ENCODE measurements around the gene ZCCHC4.
"Not testable (repeated sequence)": the region's sequence is repeated elsewhere in the genome, so short reads cannot be mapped to it uniquely, and the experiment has no call there.

Gene ZCCHC4

DNA sequence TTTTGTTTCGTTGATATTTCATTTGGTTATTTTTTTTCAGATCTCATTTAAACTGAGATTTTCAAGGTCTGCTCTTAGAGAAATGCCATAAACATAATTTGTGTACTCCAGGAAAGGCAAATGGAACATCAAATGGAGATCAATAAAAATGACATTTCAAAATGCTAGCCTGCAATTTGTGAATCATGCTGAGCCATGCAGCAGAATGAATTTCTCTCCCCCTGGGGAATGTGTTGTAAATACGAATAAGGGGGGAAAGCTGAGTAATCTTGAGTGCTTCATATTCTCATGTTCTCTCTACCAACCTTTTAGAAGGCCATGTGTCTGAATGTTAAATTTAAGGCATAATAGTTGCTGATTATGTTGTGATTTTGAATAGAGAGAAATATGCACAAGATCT lies 7.8 kb downstream of the ZCCHC4 start:
- no peaks in the 10 kb centered on the region for H3K36me3 ChIP-seq (ENCODE audit: control insufficient read depth, insufficient read depth, low read length)
- no peaks in the 10 kb centered on the region for H3K4me1 ChIP-seq (ENCODE audit: control insufficient read depth, insufficient read depth, low read length)
- no peak overlapping the region for H3K4me3 ChIP-seq (ENCODE audit: insufficient read depth, low read depth, low read length)
- WGBS, 2 experiments = 87 to 92% methylated on average over 2 of the region's 2 CpGs
- H3K9me3 ChIP-seq (ENCODE audit: control insufficient read depth, low read length) = no peaks in the 10 kb centered on the region
- no peaks in the 10 kb centered on the region for H3K27me3 ChIP-seq (ENCODE audit: control insufficient read depth, insufficient read depth, low read length, poor library complexity, severe bottlenecking)
- no peak overlapping the region for H3K27ac ChIP-seq (ENCODE audit: insufficient read depth, low read depth, low read length, poor library complexity, severe bottlenecking)

DNA sequence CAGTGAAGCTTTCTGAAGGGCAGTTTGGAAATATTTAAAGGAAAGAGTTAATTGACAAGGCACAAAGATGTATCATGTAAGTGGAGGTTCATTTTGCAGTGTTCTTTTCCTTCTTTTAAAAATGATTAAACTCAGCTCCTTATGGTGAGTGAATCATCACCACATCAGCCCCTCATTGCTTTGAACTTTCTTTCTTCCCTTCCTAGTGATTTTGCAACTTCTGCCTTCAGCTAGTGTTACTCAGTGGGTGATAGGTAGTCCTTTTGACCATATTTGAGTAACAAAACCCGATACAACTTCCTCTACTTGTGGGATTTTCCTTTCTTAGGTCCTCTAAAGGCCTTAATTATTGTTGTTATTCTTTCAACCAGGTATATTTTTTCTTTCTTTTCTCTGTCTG lies 8.2 kb downstream of the ZCCHC4 start:
- no peaks in the 10 kb centered on the region for H3K27me3 ChIP-seq (ENCODE audit: control insufficient read depth, insufficient read depth, low read length, poor library complexity, severe bottlenecking)
- H3K36me3 ChIP-seq (ENCODE audit: control insufficient read depth, insufficient read depth, low read length) = no peaks in the 10 kb centered on the region
- H3K27ac ChIP-seq (ENCODE audit: insufficient read depth, low read depth, low read length, poor library complexity, severe bottlenecking) = no peak overlapping the region
- WGBS, 2 experiments = 87% methylated on average over 1 of the region's 1 CpG; no CpG with 5 or more reads in 1 of the 2 experiments
- no peak overlapping the region for H3K4me3 ChIP-seq (ENCODE audit: insufficient read depth, low read depth, low read length)
- no peaks in the 10 kb centered on the region for H3K9me3 ChIP-seq (ENCODE audit: control insufficient read depth, low read length)
- no peaks in the 10 kb centered on the region for H3K4me1 ChIP-seq (ENCODE audit: control insufficient read depth, insufficient read depth, low read length)

- H3K4me3 ChIP-seq (ENCODE audit: insufficient read depth, low read depth, low read length) = no peak overlapping the region
- WGBS, 2 experiments = 92 to 96% methylated on average over 2 to 3 of the region's 3 CpGs
- no peaks in the 10 kb centered on the region for H3K4me1 ChIP-seq (ENCODE audit: control insufficient read depth, insufficient read depth, low read length)
Measured at GRCh38 chr4:25321703-25322102, 9.1 kb downstream of the ZCCHC4 start.

DNA sequence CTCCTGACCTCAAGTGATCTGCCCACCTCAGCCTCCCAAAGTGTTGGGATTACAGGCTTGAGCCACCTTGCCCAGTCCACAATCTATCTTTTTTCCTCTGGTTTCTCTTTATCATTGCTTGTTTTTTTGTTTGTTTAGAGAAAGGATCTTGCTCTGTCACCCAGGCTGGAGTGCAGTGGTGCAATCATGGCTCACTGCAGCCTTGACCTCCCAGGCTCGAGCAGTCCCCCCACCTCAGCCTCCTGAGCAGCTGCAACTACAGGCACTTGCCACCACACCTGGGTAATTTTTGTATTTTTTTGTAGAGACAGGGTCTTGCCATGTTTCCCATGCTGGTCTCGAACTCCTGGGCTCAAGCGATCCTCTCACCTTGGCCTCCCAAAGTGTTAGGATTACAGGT lies 15.9 kb downstream of the ZCCHC4 start:
- H3K27ac ChIP-seq (ENCODE audit: insufficient read depth, low read depth, low read length, poor library complexity, severe bottlenecking); H3K27me3 ChIP-seq (ENCODE audit: control insufficient read depth, insufficient read depth, low read length, poor library complexity, severe bottlenecking); H3K9me3 ChIP-seq (ENCODE audit: control insufficient read depth, low read length); H3K4me1 ChIP-seq (ENCODE audit: control insufficient read depth, insufficient read depth, low read length); H3K36me3 ChIP-seq (ENCODE audit: control insufficient read depth, insufficient read depth, low read length); H3K4me3 ChIP-seq (ENCODE audit: insufficient read depth, low read depth, low read length): not testable (repeated sequence)
- 91 to 94% methylated on average over 3 of the region's 3 CpGs for WGBS, 2 experiments

More at GRCh38 chr4:25321703-25322102, 9.1 kb downstream of the ZCCHC4 start:
- Histone ChIP-seq H3K9me3 (ENCODE audit: control insufficient read depth, low read length) (no peaks in the 10 kb centered on the region), H3K27ac (ENCODE audit: insufficient read depth, low read depth, low read length, poor library complexity, severe bottlenecking) (no peak overlapping the region), H3K36me3 (ENCODE audit: control insufficient read depth, insufficient read depth, low read length) (no peaks in the 10 kb centered on the region), H3K27me3 (ENCODE audit: control insufficient read depth, insufficient read depth, low read length, poor library complexity, severe bottlenecking) (no peaks in the 10 kb centered on the region)

DNA sequence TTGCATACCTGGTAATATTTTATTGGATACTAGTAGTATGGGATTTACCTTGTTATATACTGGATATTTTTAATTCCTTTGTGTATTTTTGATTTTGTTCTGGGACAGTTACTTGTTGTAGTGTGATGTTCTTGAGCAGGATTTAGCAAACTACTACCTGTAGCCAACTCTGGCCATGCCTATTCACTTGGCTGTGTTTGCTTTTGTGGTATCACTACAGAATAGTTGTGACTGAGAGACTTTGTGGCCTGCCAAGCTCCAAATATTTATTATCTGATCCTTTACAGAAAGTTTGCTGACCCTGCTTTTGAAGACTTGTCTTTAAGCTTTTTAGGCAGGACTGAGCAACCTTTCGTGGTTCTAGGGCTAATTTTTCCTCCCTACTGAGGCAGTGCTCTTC lies 17.8 kb downstream of the ZCCHC4 start:
- no peaks in the 10 kb centered on the region for H3K27me3 ChIP-seq (ENCODE audit: control insufficient read depth, insufficient read depth, low read length, poor library complexity, severe bottlenecking)
- H3K4me3 ChIP-seq (ENCODE audit: insufficient read depth, low read depth, low read length) = no peak overlapping the region
- H3K4me1 ChIP-seq (ENCODE audit: control insufficient read depth, insufficient read depth, low read length) = no peaks in the 10 kb centered on the region
- H3K9me3 ChIP-seq (ENCODE audit: control insufficient read depth, low read length) = no peaks in the 10 kb centered on the region
- no peak overlapping the region for H3K27ac ChIP-seq (ENCODE audit: insufficient read depth, low read depth, low read length, poor library complexity, severe bottlenecking)
- no peaks in the 10 kb centered on the region for H3K36me3 ChIP-seq (ENCODE audit: control insufficient read depth, insufficient read depth, low read length)
- WGBS, 2 experiments = 95 to 97% methylated on average over 1 of the region's 1 CpG

- no peaks in the 10 kb centered on the region for H3K9me3 ChIP-seq (ENCODE audit: control insufficient read depth, low read length)
- no peaks in the 10 kb centered on the region for H3K27me3 ChIP-seq (ENCODE audit: control insufficient read depth, insufficient read depth, low read length, poor library complexity, severe bottlenecking)
- H3K27ac ChIP-seq (ENCODE audit: insufficient read depth, low read depth, low read length, poor library complexity, severe bottlenecking) = no peak overlapping the region
- H3K4me1 ChIP-seq (ENCODE audit: control insufficient read depth, insufficient read depth, low read length) = no peaks in the 10 kb centered on the region
- H3K4me3 ChIP-seq (ENCODE audit: insufficient read depth, low read depth, low read length) = no peak overlapping the region
- WGBS, 2 experiments = 90 to 92% methylated on average over 12 of the region's 12 CpGs
- no peaks in the 10 kb centered on the region for H3K36me3 ChIP-seq (ENCODE audit: control insufficient read depth, insufficient read depth, low read length)
Measured at GRCh38 chr4:25330905-25331808, 18.6 kb downstream of the ZCCHC4 start.

DNA sequence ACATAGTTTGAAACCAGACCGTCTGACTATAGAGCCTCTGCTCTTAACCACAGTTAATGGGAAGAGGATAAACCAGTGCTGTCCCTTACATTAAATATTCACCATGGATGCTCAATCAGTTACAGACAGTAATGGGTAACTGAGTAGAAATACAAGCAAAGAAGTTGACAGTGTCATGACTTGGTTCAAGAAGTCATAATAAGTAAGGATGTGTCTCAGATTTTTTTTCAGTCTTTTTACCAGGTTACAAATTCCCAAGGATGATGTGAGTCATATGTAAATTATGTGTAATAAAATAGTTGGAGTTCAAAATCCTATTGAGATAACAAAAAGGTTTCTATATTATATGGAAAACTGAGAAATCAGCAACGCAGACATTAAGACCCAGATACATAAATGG lies 31.1 kb downstream of the ZCCHC4 start:
- H3K9me3 ChIP-seq (ENCODE audit: control insufficient read depth, low read length) = no peaks in the 10 kb centered on the region
- H3K36me3 ChIP-seq (ENCODE audit: control insufficient read depth, insufficient read depth, low read length) = no peaks in the 10 kb centered on the region
- no peaks in the 10 kb centered on the region for H3K27me3 ChIP-seq (ENCODE audit: control insufficient read depth, insufficient read depth, low read length, poor library complexity, severe bottlenecking)
- H3K27ac ChIP-seq (ENCODE audit: insufficient read depth, low read depth, low read length, poor library complexity, severe bottlenecking) = no peak overlapping the region
- H3K4me3 ChIP-seq (ENCODE audit: insufficient read depth, low read depth, low read length) = no peak overlapping the region
- WGBS, 2 experiments = 88 to 96% methylated on average over 2 of the region's 2 CpGs
- H3K4me1 ChIP-seq (ENCODE audit: control insufficient read depth, insufficient read depth, low read length) = no peaks in the 10 kb centered on the region

- Histone ChIP-seq H3K27me3 (ENCODE audit: control insufficient read depth, insufficient read depth, low read length, poor library complexity, severe bottlenecking) (no peaks in the 10 kb centered on the region), H3K9me3 (ENCODE audit: control insufficient read depth, low read length) (no peaks in the 10 kb centered on the region), H3K4me1 (ENCODE audit: control insufficient read depth, insufficient read depth, low read length) (no peaks in the 10 kb centered on the region), H3K36me3 (ENCODE audit: control insufficient read depth, insufficient read depth, low read length) (no peaks in the 10 kb centered on the region), H3K4me3 (ENCODE audit: insufficient read depth, low read depth, low read length) (no peak overlapping the region), H3K27ac (ENCODE audit: insufficient read depth, low read depth, low read length, poor library complexity, severe bottlenecking) (no peak overlapping the region)
- WGBS, 2 experiments = 89% methylated on average over 5 of the region's 5 CpGs
Measured at GRCh38 chr4:25345744-25346143, 33.2 kb downstream of the ZCCHC4 start.

- H3K4me3 ChIP-seq (ENCODE audit: insufficient read depth, low read depth, low read length) = no peak overlapping the region
- no peaks in the 10 kb centered on the region for H3K9me3 ChIP-seq (ENCODE audit: control insufficient read depth, low read length)
- no peaks in the 10 kb centered on the region for H3K36me3 ChIP-seq (ENCODE audit: control insufficient read depth, insufficient read depth, low read length)
- 94 to 96% methylated on average over 2 to 3 of the region's 3 CpGs for WGBS, 2 experiments
- H3K27ac ChIP-seq (ENCODE audit: insufficient read depth, low read depth, low read length, poor library complexity, severe bottlenecking) = no peak overlapping the region
- H3K27me3 ChIP-seq (ENCODE audit: control insufficient read depth, insufficient read depth, low read length, poor library complexity, severe bottlenecking) = no peaks in the 10 kb centered on the region
- no peaks in the 10 kb centered on the region for H3K4me1 ChIP-seq (ENCODE audit: control insufficient read depth, insufficient read depth, low read length)
Measured at GRCh38 chr4:25346913-25347312, 34.3 kb downstream of the ZCCHC4 start.

- Histone ChIP-seq H3K27me3 (ENCODE audit: control insufficient read depth, insufficient read depth, low read length, poor library complexity, severe bottlenecking) (no peaks in the 10 kb centered on the region), H3K27ac (ENCODE audit: insufficient read depth, low read depth, low read length, poor library complexity, severe bottlenecking) (no peak overlapping the region), H3K9me3 (ENCODE audit: control insufficient read depth, low read length) (no peaks in the 10 kb centered on the region), H3K4me3 (ENCODE audit: insufficient read depth, low read depth, low read length) (no peak overlapping the region), H3K36me3 (ENCODE audit: control insufficient read depth, insufficient read depth, low read length) (no peaks in the 10 kb centered on the region), H3K4me1 (ENCODE audit: control insufficient read depth, insufficient read depth, low read length) (no peaks in the 10 kb centered on the region)
- WGBS, 2 experiments = 87 to 100% methylated on average over 2 of the region's 2 CpGs
Measured at GRCh38 chr4:25347473-25347872, 34.9 kb downstream of the ZCCHC4 start.
